B cell (primary cell): ENCODE measurements around the gene PPP2R2B. TPM values are rescaled to one million over a fixed set of nuclear protein-coding genes. Genes with fewer than 3 reads are reported as not detected.

ENCODE experiments used
- ATAC-seq: fragments of 200-7000 bp; cut with Tn5 transposase; one replicate; pipeline ENCODE4 v1.10.0; 2021; ENCODE audit warnings: low read depth, mild to moderate bottlenecking, moderate number of reproducible peaks, moderate library complexity
- CTCF ChIA-PET: fragments of 350-600 bp; sonication (Branson Sonifier 250); formaldehyde crosslinking; loops from one replicate; lab custom pipeline; 2021; ENCODE audit warnings: antibody characterized with exemption, inconsistent platforms; lab: Charles Lee
- POLR2A ChIA-PET: fragments of 350-600 bp; sonication (Branson Sonifier 250); formaldehyde crosslinking; loops from one replicate; lab custom pipeline; 2021; ENCODE audit warnings: antibody characterized with exemption; lab: Charles Lee
- DNase-seq: peaks from one replicate; pipeline ENCODE4 v3.0.0; 2013
- H2AFZ ChIP-seq: 2 replicates; pipeline ENCODE4 v1.6.1; 2012; ENCODE audit warnings: mild to moderate bottlenecking, low read depth, low read length; ENCODE audit not compliant: insufficient read depth, poor library complexity, severe bottlenecking
- H3K27ac ChIP-seq, 2 donors: 1 replicate in 1 of 2; 2 replicates in 1 of 2; pipeline ENCODE4 v1.5.1; 2012 to 2013; ENCODE audit warnings: low read length in 2 of 2, mild to moderate bottlenecking in 2 of 2, moderate library complexity in 1 of 2
- H3K27me3 ChIP-seq, 4 experiments: fragments of 200-600 bp in 1 of 4; sonication (generic) in 1 of 4; replicated peaks in 1 of 4; 1 replicate in 2 of 4; 2 replicates in 2 of 4; pipeline versions ENCODE4 v1.6.1 to v1.7.0; 2013 to 2016; ENCODE audit warnings: low read length in 3 of 4, mild to moderate bottlenecking in 2 of 4, mixed read lengths in 1 of 4, moderate library complexity in 1 of 4; ENCODE audit not compliant: insufficient read depth in 4 of 4, control insufficient read depth in 3 of 4; ENCODE audit errors: control extremely low read depth in 1 of 4
- H3K36me3 ChIP-seq, 2 experiments: replicated peaks in 1 of 2; 1 replicate in 1 of 2; 2 replicates in 1 of 2; pipeline versions ENCODE4 v1.6.1 to v1.7.1; 2013; ENCODE audit warnings: low read length in 1 of 2; ENCODE audit not compliant: insufficient read depth in 2 of 2, control insufficient read depth in 1 of 2; ENCODE audit errors: control extremely low read depth in 1 of 2, extremely low read depth in 1 of 2
- H3K4me1 ChIP-seq, 2 donors: fragments of 200-600 bp in 1 of 2; sonication (generic) in 1 of 2; 1 replicate in 1 of 2; 2 replicates in 1 of 2; pipeline versions ENCODE4 v1.5.1 to v1.6.1; 2013 to 2017; ENCODE audit warnings: low read length in 2 of 2; ENCODE audit not compliant: control insufficient read depth in 2 of 2, insufficient read depth in 2 of 2
- H3K4me2 ChIP-seq: replicated peaks from 2 replicates; pipeline ENCODE3; 2012; ENCODE audit warnings: mild to moderate bottlenecking, low read depth, low read length; ENCODE audit not compliant: poor library complexity, severe bottlenecking
- H3K4me3 ChIP-seq, 5 experiments: fragments of 200-600 bp in 1 of 5; sonication (generic) in 1 of 5; 1 replicate in 3 of 5; 2 replicates in 2 of 5; pipeline versions ENCODE4 v1.5.1 to v1.7.0; 2011 to 2016; ENCODE audit warnings: low read length in 4 of 5, mild to moderate bottlenecking in 4 of 5, low read depth in 2 of 5, control low read depth in 1 of 5, moderate library complexity in 1 of 5; ENCODE audit not compliant: insufficient read depth in 1 of 5; ENCODE audit errors: control extremely low read depth in 1 of 5, extremely low read depth in 1 of 5
- H3K79me2 ChIP-seq: fragments of 200-600 bp; sonication (generic); one replicate; pipeline ENCODE4 v1.6.0; 2016; ENCODE audit warnings: low read length; ENCODE audit not compliant: control insufficient read depth, insufficient read depth
- H3K9ac ChIP-seq: fragments of 200-600 bp; sonication (generic); 2 replicates; pipeline ENCODE4 v1.6.1; 2017; ENCODE audit warnings: mild to moderate bottlenecking, low read length, moderate library complexity
- H3K9me3 ChIP-seq, 3 donors: one replicate each; pipeline versions ENCODE4 v1.6.1 to v1.7.1; 2013; ENCODE audit warnings: low read length in 2 of 3; ENCODE audit not compliant: control insufficient read depth in 2 of 3, insufficient read depth in 1 of 3; ENCODE audit errors: control extremely low read depth in 1 of 3
- H4K20me1 ChIP-seq: 2 replicates; pipeline ENCODE4 v1.6.0; 2012; ENCODE audit warnings: mild to moderate bottlenecking, low read length; ENCODE audit not compliant: insufficient read depth, control insufficient read depth, poor library complexity, severe bottlenecking
- H3K27ac Mint-ChIP-seq: one replicate; pipeline ENCODE4 v1.8.0; 2021; ENCODE audit warnings: mixed read lengths
- H3K27me3 Mint-ChIP-seq: one replicate; pipeline ENCODE4 v1.8.0; 2021; ENCODE audit warnings: mixed read lengths
- H3K4me1 Mint-ChIP-seq: one replicate; pipeline ENCODE4 v1.8.0; 2021; ENCODE audit warnings: mixed read lengths
- H3K4me3 Mint-ChIP-seq: one replicate; pipeline ENCODE4 v1.8.0; 2021; ENCODE audit warnings: mixed read lengths
- H3K9me3 Mint-ChIP-seq: one replicate; pipeline ENCODE4 v1.8.0; 2022; ENCODE audit warnings: mixed read lengths; ENCODE audit not compliant: insufficient read depth
- EZH2 ChIP-seq: IDR thresholded peaks from 2 replicates; pipeline ENCODE4 v1.6.1; 2012; ENCODE audit warnings: borderline replicate concordance, low read depth, mild to moderate bottlenecking, moderate library complexity, low read length; ENCODE audit not compliant: insufficient read depth, poor library complexity, severe bottlenecking
- WGBS: methylation state at CpG from one replicate; pipeline ENCODE4 v1.1.5; 2013; ENCODE audit warnings: missing lambda C conversion rate; ENCODE audit not compliant: insufficient coverage; 5-methylcytosine and 5-hydroxymethylcytosine counted together
- intact Hi-C: fragments of 100-400 bp; cut with micrococcal nuclease; formaldehyde crosslinking; loops from one replicate; pipeline ENCODE4 v1.10.0; 2022
- polyA plus RNA-seq: library from polyadenylated mRNA; depleted of rRNA; stranded (reverse); fragments of >200 nt; gene quantifications from 2 replicates; pipeline ENCODE4 v1.2.3, GENCODE V29; 2012
- total RNA-seq, 2 donors: library from RNA; stranded (reverse); fragments of 120-200 nt in 1 of 2; gene quantifications; 1 replicate in 1 of 2; 2 replicates in 1 of 2; pipeline versions ENCODE4 v1.2.3 to v1.2.4, GENCODE V29; 2013 to 2022
- TF ChIP-seq, protein P1 (sequence below): fragments of 200-600 bp; IDR thresholded peaks from one replicate; pipeline ENCODE4 v1.8.0; 2022; ENCODE audit warnings: antibody characterized with exemption, mild to moderate bottlenecking

PPP2R2B gene
- total and polyA plus RNA-seq, 2 donors (not counting 1 experiment from before 2014, with no cell fraction given) = 0.03 TPM; not detected in 1

DNA sequence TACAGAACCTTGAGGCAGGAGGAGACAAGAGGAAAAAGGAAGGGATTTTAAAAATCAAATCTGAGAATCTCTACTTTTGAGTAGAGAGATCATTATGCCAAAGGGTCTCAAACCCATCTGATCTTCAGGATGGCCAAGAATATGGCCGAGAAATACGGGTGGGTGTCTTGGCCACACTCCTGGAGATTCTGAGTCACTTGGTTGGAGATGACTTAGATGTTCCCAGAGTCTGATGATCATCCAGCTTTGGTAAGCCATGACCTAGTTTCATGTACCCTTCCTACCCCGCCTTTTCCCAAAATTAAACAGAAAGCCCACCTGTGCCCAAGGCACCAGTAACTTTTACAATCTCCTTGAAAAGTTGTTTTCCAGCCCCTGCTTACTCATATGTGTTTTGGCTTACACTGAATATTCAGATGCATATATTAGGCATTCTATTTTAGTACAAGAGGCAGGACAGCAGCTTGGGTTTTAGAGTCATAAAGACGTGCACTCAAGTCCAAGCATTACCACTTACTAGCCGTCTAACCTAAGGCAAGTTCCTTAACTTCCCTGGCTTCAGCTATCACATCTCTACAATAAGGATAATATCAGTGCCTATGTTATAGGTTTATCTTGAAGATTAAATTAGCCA lies 195.5 kb downstream of the PPP2R2B start:
- Histone ChIP-seq H3K36me3 (no peaks in the 10 kb centered on the region), H3K4me3 (no peak overlapping the region), H3K27ac (no peak overlapping the region), H3K4me1 (no peaks in the 10 kb centered on the region), H2AFZ (no peak overlapping the region), H3K79me2 (no peaks in the 10 kb centered on the region), H3K9ac (no peak overlapping the region), H3K27me3 (no peaks in the 10 kb centered on the region), H4K20me1 (no peaks in the 10 kb centered on the region), H3K9me3 (no peaks in the 10 kb centered on the region), H3K4me2 (no peak overlapping the region)
- no CpG with 5 or more reads among the region's 5 CpGs for WGBS
- no peak overlapping the region for H3K4me3 Mint-ChIP-seq
- CTCF ChIA-PET = no interaction called here
- intact Hi-C loops = no loop called here
- ATAC-seq (no peak), DNase-seq (no peak)
- TF ChIP-seq EZH2 = no peak
- TF ChIP-seq, protein P1, sequence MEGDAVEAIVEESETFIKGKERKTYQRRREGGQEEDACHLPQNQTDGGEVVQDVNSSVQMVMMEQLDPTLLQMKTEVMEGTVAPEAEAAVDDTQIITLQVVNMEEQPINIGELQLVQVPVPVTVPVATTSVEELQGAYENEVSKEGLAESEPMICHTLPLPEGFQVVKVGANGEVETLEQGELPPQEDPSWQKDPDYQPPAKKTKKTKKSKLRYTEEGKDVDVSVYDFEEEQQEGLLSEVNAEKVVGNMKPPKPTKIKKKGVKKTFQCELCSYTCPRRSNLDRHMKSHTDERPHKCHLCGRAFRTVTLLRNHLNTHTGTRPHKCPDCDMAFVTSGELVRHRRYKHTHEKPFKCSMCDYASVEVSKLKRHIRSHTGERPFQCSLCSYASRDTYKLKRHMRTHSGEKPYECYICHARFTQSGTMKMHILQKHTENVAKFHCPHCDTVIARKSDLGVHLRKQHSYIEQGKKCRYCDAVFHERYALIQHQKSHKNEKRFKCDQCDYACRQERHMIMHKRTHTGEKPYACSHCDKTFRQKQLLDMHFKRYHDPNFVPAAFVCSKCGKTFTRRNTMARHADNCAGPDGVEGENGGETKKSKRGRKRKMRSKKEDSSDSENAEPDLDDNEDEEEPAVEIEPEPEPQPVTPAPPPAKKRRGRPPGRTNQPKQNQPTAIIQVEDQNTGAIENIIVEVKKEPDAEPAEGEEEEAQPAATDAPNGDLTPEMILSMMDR = no peak
- no peaks in the 10 kb centered on the region for H3K27me3 Mint-ChIP-seq
- H3K9me3 Mint-ChIP-seq = no peaks in the 10 kb centered on the region
- POLR2A ChIA-PET = no interaction called here
- no peak overlapping the region for H3K27ac Mint-ChIP-seq
- H3K4me1 Mint-ChIP-seq = no peaks in the 10 kb centered on the region

DNA sequence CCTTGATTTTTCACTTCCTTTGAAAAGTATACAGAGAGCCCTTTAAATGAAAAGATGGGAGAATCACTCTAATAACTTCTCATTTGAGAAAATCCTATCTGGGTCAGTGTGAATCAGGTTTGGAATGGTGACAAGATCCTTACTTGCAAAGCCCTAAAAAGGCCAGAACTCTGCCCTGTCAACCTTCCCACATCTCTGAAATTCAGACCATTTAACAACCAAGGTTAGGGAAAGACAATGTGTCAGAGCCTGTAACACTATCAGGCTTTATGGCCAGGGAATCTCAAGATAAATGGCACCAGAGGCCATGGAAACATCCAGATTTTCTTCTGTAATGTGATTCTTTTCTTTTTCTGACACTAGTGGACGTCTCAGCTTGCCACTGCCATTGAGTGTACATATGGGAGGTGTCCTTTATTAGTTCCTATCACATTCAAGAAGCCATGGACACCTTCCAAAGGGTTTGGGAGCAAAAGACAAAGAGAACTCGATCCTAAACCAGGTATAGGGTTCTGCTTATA lies 196.9 kb downstream of the PPP2R2B start:
- H3K4me3 ChIP-seq = no peak overlapping the region
- no peaks in the 10 kb centered on the region for H4K20me1 ChIP-seq
- CTCF ChIA-PET = no interaction called here
- no peaks in the 10 kb centered on the region for H3K79me2 ChIP-seq
- intact Hi-C loops = no loop called here
- H2AFZ ChIP-seq = no peak overlapping the region
- H3K4me1 ChIP-seq = no peaks in the 10 kb centered on the region
- Mint-ChIP-seq H3K27ac (no peak overlapping the region), H3K9me3 (no peaks in the 10 kb centered on the region), H3K27me3 (peaks cover 4% of the 10 kb centered on the region), H3K4me1 (no peaks in the 10 kb centered on the region), H3K4me3 (no peak overlapping the region)
- no peaks in the 10 kb centered on the region for H3K27me3 ChIP-seq
- no peak overlapping the region for H3K4me2 ChIP-seq
- WGBS = no CpG with 5 or more reads among the region's 2 CpGs
- ATAC-seq = no peak
- no peak overlapping the region for H3K9ac ChIP-seq
- POLR2A ChIA-PET = no interaction called here
- DNase-seq = no peak
- peaks cover 0 to 1% (median 0%) of the 10 kb centered on the region in 3 donors for H3K9me3 ChIP-seq
- H3K36me3 ChIP-seq = no peaks in the 10 kb centered on the region
- no peak overlapping the region for H3K27ac ChIP-seq
- TF ChIP-seq EZH2 = no peak
- TF ChIP-seq, protein P1 = no peak
